ENCODE results near the gene ZNF827. TPM values are rescaled to one million over a fixed set of nuclear protein-coding genes. Genes with fewer than 3 reads are reported as not detected.

ZNF827 gene
- total and polyA plus RNA-seq, 2 of the 13 experiments (the other 11 are each of a cell fraction or from before 2014, with no cell fraction given), result 2.8 TPM

GRCh38 chr4:145845118-145845517 lies 93.5 kb downstream of the ZNF827 start:
- H3K79me2 ChIP-seq (ENCODE audit: insufficient read depth, low read length), result no peaks in the 10 kb centered on the region
- H4K20me1 ChIP-seq (ENCODE audit: insufficient read depth, low read length), result no peaks in the 10 kb centered on the region
- in situ Hi-C loops (cut with HindIII; ENCODE audit: extremely low pct_ligation_motif_present, low pct_unique_long_range_greater_than_20kb), result no loop called here
- DNase-seq (ENCODE audit: low spot score), result no peak
- intact Hi-C loops (cut with micrococcal nuclease; ENCODE audit: unreplicated experiment), result no loop called here
- H3K36me3 ChIP-seq (replicated peaks in 1 of 2; ENCODE audit: control insufficient read depth in 1 of 2, insufficient read depth in 2 of 2, low read length in 2 of 2), result peaks cover 0 to 17% of the 10 kb centered on the region in 2 experiments; a peak in 1 of 5 replicates
- no peaks in the 10 kb centered on the region for H3K9me3 ChIP-seq (ENCODE audit: low read length)
- no peak overlapping the region for H3K27ac ChIP-seq (ENCODE audit: extremely low read length, insufficient read depth, low read length)
- no peak for TF ChIP-seq ZNF569 (CRISPR knock-in tag; IDR thresholded peaks at IDR 0.05; ENCODE audit: borderline replicate concordance)
- TF ChIP-seq RNF2 (conservative IDR thresholded peaks at IDR 0.05; ENCODE audit: low read depth), result no peak
- no peak for TF ChIP-seq NFYC (CRISPR knock-in tag; IDR thresholded peaks at IDR 0.05)
- TF ChIP-seq, protein P1, sequence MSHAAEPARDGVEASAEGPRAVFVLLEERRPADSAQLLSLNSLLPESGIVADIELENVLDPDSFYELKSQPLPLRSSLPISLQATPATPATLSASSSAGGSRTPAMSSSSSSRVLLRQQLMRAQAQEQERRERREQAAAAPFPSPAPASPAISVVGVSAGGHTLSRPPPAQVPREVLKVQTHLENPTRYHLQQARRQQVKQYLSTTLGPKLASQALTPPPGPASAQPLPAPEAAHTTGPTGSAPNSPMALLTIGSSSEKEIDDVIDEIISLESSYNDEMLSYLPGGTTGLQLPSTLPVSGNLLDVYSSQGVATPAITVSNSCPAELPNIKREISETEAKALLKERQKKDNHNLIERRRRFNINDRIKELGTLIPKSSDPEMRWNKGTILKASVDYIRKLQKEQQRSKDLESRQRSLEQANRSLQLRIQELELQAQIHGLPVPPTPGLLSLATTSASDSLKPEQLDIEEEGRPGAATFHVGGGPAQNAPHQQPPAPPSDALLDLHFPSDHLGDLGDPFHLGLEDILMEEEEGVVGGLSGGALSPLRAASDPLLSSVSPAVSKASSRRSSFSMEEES (CRISPR knock-in tag; IDR thresholded peaks at IDR 0.05), result no peak
- TF ChIP-seq ZNF788 (CRISPR knock-in tag; IDR thresholded peaks at IDR 0.05; ENCODE audit: borderline replicate concordance), result no peak
- TF ChIP-seq ZNF841 (CRISPR knock-in tag; IDR thresholded peaks at IDR 0.05; ENCODE audit: borderline replicate concordance), result no peak
- no peak for TF ChIP-seq ZNF558 (CRISPR knock-in tag; IDR thresholded peaks at IDR 0.05; ENCODE audit: borderline replicate concordance)
- TF ChIP-seq, protein P2, sequence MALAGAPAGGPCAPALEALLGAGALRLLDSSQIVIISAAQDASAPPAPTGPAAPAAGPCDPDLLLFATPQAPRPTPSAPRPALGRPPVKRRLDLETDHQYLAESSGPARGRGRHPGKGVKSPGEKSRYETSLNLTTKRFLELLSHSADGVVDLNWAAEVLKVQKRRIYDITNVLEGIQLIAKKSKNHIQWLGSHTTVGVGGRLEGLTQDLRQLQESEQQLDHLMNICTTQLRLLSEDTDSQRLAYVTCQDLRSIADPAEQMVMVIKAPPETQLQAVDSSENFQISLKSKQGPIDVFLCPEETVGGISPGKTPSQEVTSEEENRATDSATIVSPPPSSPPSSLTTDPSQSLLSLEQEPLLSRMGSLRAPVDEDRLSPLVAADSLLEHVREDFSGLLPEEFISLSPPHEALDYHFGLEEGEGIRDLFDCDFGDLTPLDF (CRISPR knock-in tag; IDR thresholded peaks at IDR 0.05), result no peak
- no peak for TF ChIP-seq PITX1 (CRISPR knock-in tag; IDR thresholded peaks at IDR 0.05)
- TF ChIP-seq ZNF781 (CRISPR knock-in tag; IDR thresholded peaks at IDR 0.05; ENCODE audit: borderline replicate concordance, not compliant biosample characterization), result no peak
- no peak for TF ChIP-seq RCOR2 (CRISPR knock-in tag; IDR thresholded peaks at IDR 0.05)
- TF ChIP-seq, protein P3, sequence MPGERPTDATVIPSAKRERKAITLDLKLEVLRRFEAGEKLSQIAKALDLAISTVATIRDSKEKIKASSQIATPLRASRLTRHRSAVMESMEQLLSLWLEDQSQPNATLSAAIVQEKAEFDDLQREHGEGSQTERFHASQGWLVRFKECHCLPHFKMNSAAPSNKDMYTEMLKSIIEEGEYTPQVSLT (CRISPR knock-in tag; IDR thresholded peaks at IDR 0.05; ENCODE audit: borderline replicate concordance, low read depth), result no peak
- 97% methylated on average over 4 of the region's 4 CpGs for WGBS (ENCODE audit: low lambda C conversion rate)
- ChIA-PET CTCF (ENCODE audit: low intra/inter-chr PET ratio, low total read pairs) (no interaction called here), POLR2A (no interaction called here)
- no peak overlapping the region for H3K4me3 ChIP-seq (replicated peaks in 1 of 3; ENCODE audit: insufficient read depth in 1 of 3, low read depth in 2 of 3, low read length in 3 of 3)
- H3K9ac ChIP-seq (ENCODE audit: insufficient read depth, low read depth, low read length), result no peak overlapping the region
- no peak for ATAC-seq
- no peaks in the 10 kb centered on the region for H3K27me3 ChIP-seq (ENCODE audit: control insufficient read depth in 1 of 2, insufficient read depth in 2 of 2, low read length in 2 of 2)
- no peak overlapping the region for H3K4me2 ChIP-seq (ENCODE audit: low read depth, low read length)
- H2AFZ ChIP-seq (ENCODE audit: low read length), result no peak overlapping the region
- FAIRE-seq, result no peak
- BruUV-seq (replicated peaks), result no TSS peak
- no peaks in the 10 kb centered on the region for H3K4me1 ChIP-seq (ENCODE audit: insufficient read depth, low read length)

Measured in HepG2 (cell line).